Sciatic nerve (tissue), 2 donors: ENCODE measurements around the gene LDLRAP1. TPM values are rescaled to one million over a fixed set of nuclear protein-coding genes. Genes with fewer than 3 reads are reported as not detected.

Source experiments
- ATAC-seq: fragments of 200-7000 bp; cut with Tn5 transposase; one replicate; pipeline ENCODE4 v1.9.1; 2020; ENCODE audit warnings: mild to moderate bottlenecking, moderate library complexity
- DNase-seq: peaks from one replicate; pipeline ENCODE4 v3.0.0-alpha.2; 2020; ENCODE audit warnings: low spot score
- intact Hi-C: fragments of 100-400 bp; cut with DNase I; formaldehyde crosslinking; loops from one replicate; pipeline ENCODE4 v1.14.2; 2022
- total RNA-seq: library from RNA; stranded (reverse); fragmentation: NEBNext Ultra II Directional; extraction: Animal tissue kit (Norgen Biotek cat#: 25700); gene quantifications from one replicate; pipeline ENCODE4 v1.2.1, GENCODE V29; 2021
- donor health status: DM: no; HTN: no; CAD: no.
- donor health status: DM: no; HTN: no; CAD: no.

Gene LDLRAP1
- total RNA-seq, 1 donor from 2014 or later: 25.0 TPM

DNA sequence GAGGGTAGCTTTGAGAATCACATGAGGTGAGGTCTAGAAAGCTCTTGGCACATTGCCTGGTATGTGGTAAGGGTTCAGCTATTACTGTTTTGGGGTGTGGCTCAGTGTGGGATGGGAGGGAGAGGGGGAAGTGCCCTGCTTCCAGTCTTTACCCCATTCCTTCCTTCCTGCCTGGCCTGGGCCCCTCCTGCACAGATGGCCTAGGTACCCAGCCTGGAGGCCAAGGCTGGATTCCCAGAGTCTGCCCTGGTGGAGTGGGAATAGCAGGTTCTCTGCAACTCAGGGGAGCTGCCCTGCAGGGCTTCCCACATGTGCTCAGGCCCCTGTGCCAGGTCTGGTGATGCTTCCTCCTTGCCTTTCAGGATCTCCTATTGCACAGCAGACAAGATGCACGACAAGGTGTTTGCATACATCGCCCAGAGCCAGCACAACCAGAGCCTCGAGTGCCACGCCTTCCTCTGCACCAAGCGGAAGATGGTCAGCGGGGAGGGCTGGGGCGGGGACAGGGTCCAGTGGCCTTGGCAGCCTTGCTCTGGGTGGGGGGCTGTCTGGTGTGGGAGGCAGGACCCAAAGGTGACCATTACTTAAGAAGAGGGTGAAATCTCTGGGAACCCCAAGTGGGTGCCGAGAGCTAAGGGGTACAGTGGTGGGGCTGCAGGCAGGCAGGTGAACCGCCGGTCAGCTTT lies 13.5 kb downstream of the LDLRAP1 start:
- ATAC-seq: peak; percentile 46
- intact Hi-C loops: no loop called here
- DNase-seq: no peak

DNA sequence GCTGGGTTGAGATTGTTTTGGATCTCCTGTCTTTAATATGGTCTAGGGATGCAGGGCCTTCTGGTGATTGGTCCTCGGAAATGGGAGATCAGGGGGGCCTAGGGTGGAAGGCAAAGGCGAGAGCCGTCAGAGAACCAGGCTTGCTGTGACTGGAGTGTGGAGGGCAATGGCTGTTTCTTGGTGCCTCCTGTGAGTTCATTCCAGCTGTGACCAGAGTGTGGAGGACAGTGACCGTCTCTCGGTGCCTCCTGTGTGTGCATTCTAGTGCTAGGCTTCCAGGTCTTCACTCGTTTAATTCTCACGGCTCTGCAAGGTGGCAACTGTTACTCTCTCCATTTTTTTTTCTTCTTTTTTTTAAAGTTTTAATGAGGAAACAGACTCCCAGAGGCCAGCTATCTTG lies 14.1 kb downstream of the LDLRAP1 start:
- intact Hi-C loops: no loop called here
- DNase-seq (no peak), ATAC-seq (no peak)

DNA sequence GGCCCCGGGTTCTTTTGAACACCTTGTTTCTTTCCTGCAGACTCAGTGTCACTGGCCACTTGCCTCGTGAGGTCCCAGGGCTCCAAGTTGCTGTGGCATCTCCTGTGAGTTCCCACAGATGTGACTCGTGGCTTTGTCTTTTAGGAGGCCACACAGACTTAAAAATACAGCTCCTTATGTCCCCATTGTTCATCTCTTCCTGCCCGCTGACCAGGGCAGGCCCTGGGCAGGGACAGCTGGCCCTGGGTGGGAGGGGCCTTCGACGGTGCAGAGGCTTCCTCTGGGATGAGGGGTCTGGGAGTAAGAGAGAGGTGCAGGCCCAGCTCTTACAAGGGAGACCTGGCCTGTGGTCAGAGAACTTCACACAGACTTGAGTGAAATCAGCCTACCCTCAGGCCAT lies 15.6 kb downstream of the LDLRAP1 start:
- DNase-seq (no peak), ATAC-seq (no peak)
- intact Hi-C loops: no loop called here

DNA sequence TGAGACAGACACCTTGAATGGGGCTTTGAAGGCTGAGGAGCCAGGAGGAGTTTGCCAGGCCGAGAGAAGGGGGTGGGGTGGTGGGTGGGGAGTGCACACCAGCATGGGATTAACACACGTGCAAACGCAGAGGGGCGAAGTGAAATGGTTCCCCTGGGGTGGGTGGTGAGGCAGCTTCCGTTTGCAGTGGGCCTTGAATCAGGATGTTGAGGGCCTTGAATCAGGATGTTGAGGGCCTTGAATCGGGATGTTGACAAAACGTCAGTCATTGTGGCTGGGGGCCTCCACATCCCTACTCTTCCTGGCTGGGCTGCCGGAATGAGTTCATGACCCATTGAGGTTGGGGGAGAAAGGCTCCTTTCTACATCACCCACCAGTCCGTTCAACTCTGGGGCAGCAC lies 16.6 kb downstream of the LDLRAP1 start:
- DNase-seq: no peak
- no peak for ATAC-seq
- intact Hi-C loops: no loop called here

DNA sequence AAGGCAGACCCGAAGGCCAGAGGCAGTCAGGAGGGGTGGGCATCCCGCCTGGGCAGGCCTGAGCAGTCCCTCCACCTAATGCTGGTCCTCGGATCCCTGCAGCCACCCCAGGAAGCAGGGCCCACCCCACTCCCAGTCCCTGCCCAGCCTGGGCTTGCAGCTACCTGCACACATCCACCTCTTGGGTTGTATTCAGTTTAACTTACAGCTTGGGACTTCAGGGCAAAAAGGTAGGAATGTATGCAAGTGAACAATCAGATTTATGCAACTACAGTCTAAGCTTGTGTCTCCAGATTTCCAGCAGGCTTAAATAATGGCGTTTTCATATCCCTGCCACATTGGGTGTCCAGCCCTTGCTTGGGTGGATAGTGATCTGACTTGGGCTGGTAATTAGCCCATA lies 17.4 kb downstream of the LDLRAP1 start:
- intact Hi-C loops: no loop called here
- ATAC-seq: no peak
- DNase-seq: no peak

DNA sequence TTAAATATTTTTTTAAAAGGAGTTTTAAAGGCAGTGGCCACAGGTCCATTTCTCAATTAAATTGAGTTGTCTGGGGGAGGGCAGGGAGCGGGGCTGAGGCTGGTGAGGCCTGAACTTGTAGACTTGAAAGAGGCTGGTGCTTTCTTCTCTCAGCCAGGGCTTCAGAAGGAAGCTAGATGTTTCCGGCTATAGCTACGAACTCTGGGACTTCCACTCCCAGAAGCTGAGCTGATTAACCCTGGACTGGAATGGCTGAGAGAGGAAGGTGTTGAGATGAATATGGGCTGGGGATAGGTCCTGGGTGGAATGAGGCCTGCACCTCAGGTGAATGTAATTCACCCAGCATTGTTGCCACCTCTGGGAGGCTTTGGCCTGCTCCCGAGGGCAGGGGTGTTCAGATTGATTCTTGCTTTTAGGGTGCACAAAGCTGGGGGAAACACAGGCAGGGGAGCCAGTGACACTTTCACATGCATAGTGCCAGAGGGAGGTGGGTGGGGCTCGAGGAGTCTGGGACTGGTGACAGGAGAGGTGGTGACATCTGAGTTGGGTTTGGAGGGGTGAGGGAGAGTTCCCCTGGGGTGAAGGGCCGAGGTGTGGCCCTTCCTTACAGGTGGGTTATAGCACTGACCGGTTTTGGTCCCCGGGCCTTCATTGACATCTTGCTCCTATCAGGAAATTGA lies 18.2 kb downstream of the LDLRAP1 start:
- DNase-seq (no peak), ATAC-seq (no peak)
- intact Hi-C loops: no loop called here

DNA sequence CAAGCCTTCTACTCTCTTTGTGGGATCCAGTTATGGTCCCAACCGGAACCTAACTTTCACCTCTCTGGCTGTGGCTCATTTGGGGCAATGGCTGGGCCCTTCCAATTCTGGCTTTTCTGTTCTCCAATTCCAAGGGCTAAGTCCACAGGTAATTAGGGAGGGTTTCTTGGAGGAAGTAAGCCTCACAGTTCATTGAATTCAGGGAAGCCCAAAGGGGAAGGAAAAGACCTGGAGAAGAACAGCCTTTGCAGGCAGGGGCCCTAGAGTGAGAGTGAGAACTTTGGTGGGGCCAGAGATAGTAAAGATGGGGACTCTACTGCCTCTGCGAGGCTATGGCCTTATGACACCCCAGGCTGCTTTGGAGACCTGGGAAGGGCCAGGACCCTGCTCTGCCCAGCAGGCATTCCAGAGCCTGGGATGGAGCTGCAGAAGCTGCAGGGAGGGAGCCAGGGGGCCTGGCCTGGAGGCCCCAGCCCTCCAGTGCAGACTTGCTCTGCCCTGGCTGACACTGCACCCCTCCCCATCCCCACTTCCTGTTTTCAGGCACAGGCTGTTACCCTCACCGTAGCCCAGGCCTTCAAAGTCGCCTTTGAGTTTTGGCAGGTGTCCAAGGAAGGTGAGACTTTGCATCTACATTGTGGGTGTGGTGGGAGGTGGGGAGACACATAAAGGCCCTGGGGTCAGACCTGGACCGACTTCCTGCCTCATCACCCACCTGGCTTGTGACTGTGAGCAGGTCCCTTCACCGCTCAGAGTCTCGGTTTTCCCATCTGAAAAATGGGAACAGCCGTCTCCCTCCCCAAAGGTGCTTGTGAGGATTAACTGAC lies 18.9 kb downstream of the LDLRAP1 start:
- no peak for ATAC-seq
- DNase-seq: no peak
- intact Hi-C loops: no loop called here

DNA sequence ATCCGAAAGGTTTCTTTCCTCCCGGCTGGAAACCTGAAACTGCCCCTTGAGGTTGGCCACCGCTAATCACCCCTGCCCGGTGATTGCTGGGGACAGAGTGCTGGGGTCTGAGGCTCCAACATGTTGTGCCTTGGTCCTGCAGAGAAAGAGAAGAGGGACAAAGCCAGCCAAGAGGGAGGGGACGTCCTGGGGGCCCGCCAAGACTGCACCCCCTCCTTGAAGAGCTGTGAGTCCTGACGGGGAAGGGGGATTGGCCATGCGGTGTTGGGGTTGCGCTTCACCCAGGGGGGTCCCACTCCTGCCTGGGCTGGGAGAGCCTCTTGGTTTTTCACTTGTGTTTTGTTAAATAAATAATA lies 19.5 kb downstream of the LDLRAP1 start:
- intact Hi-C loops: no loop called here
- DNase-seq (no peak), ATAC-seq (no peak)

DNA sequence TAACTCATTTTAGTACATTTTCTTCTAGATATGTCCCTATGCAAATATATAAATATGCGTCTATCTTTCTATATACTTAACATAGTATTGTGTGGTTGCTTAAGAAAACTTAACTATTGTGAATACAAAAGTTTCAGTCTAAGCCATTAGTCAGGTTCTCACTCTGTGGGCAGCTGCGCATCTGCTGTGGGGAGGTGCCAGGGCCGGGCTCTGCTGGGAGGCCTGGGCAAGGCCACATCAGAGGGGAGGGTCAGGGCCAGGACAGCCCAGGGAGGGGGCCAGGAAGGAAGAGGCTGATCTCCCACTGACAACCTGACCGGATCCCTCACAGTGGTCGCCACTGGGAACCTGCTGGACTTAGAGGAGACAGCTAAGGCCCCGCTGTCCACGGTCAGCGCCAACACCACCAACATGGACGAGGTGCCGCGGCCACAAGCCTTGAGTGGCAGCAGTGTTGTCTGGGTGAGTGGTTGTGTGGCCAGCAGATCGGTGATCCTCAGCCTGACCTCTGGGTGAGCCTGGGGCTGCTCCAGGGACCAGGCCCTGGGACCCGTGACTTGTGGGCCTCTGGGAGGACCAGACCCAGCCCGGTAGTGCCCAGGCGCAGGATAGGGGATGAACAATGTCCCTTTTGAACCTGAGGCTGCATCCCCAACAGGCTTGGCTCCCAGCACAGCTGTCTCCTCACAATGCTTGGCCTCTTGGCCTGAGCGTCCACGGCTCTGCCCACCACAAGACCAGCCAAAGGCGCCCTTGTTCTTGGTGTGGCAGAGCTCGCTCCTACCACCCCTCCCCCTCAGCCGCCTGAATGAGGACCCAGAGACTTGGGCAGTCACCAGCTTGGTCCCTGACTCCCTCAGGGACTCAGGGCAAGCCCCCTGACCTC lies 20.2 kb downstream of the LDLRAP1 start:
- ATAC-seq: peak; percentile 11
- intact Hi-C loops: no loop called here

DNA sequence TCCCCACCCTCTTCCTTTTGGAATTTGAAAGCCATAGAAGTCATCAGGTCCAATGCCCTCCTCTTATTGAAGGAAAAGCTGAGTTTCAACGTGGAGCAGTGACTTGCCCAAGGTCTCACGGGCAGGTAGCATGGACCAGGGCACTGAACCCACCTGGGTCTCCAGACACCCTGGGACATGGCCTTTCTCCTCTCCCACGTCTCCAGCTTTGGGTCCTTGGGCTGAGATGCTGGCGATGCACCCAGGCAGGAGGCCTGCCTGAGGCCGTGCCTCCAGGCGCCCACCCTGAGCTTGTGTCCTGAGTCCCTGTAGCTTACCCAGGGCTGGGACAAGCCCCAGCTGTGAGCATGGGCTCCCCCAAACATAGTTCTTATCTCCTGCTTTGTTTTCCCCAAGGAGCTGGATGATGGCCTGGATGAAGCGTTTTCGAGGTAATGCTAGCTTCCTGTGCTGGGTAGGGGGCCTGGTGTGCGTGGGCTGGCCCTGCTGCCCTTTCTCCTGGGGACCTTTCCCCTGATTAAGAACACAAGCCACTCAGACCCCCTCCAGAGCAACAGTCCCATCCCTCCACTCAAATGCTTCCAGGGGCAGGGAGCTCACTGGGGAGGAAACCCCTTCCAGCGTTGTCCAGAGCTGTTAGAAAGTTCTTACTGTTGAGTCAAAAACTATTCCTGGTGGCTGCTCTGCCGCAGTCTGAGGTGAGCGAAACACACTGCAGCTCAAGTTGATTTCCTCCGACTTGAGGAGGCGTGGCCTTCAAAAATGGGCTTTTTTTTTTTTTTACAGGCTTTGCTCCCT lies 21.6 kb downstream of the LDLRAP1 start:
- intact Hi-C loops: no loop called here
- no peak for DNase-seq
- no peak for ATAC-seq

More for the DNA sequence above, 20.2 kb downstream of the LDLRAP1 start:
- no peak for DNase-seq

DNA sequence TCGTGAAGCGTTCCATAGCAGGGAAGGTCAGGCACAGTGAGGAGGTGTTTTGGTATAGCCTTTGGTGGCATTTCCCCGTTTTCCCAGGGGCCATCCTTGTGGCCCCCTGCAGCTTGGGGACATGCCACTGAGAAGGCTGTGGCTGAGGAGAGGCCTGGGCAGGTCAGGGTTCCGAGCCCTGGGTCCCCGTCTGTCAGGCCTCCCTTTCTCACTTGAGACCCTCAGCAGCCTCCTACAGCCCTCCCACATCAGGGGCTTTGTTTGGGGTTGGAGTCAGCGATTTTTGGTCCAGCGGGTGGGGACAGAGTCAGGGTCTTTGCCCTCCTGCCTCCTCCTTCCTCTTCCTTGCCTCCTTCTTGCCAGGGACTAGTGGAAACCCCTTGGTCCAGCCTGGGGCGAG lies 22.2 kb downstream of the LDLRAP1 start:
- DNase-seq: no peak
- ATAC-seq: no peak
- intact Hi-C loops: no loop called here

DNA sequence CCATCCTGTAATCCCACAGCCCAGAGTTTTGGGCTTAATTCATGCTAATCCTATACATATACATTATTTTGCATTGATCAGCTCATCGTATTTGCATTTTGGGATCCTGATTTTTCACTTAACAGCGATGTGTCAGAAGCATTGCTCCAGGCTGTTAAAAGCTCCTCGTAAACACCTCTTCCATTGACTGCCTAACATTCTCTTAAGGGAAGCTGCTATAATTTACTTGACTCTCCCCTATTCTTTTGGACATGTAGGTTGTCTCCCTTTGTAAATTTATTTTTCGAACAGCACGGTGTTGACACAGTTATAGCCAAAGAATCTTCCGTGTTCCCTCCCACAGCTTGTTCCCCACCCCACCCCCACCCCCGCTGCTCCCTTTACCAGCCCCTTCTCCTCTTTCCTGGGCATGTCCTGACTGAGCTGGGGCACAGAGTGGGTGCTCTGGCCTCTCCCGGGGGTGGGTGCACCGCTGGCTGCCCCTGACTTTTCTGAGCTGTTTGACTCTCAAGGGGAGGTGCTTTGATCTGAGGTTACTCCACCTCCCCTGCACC lies 22.8 kb downstream of the LDLRAP1 start:
- intact Hi-C loops: no loop called here
- ATAC-seq: no peak

DNA sequence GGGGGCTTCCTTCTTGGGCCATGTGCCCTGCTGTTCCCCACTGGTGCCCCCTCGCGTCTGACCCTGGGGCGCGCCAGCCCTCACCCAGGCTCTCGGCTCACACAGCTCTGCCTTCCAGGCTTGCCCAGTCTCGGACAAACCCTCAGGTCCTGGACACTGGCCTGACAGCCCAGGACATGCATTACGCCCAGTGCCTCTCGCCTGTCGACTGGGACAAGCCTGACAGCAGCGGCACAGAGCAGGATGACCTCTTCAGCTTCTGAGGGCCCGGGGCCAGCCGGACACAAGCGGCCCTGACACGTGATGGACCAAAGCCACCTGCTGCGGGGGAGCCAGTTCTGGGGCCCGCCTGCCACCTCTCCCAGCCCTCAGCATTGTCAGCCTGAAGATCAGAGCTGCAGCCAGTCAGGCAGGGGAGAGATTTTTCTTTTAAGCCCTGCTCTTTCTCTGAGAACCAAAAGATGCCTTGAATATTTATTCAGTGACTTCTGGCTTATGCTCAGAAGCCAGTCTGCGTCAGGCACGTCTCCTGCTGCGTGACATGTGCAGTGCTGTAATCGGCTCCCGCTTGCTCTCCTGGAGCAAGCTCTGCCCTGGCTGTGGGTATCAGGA lies 23.4 kb downstream of the LDLRAP1 start:
- intact Hi-C loops: no loop called here
- DNase-seq: peak; percentile 69
- ATAC-seq: peak; percentile 77

More for the DNA sequence above, 22.8 kb downstream of the LDLRAP1 start:
- DNase-seq: no peak

DNA sequence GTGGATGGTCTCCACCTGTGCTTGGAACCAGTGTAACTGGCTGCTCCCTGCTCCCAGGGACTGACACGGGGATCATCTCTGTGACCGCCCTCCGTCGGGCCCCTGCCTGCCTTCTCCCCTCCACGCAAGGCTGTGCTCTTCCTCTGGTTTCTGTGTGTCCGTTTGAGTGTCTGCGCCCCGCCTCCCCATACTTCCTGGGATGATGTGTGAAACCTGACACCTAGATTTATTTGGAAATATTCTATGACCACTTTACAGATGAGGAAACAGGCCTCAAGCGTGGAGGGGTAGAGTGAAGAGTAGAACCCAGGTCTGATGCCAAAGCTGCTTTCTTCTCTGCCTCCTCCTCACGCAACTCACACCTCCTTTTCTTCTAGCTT lies 24.3 kb downstream of the LDLRAP1 start:
- ATAC-seq (peak; percentile 21), DNase-seq (no peak)
- intact Hi-C loops: no loop called here

DNA sequence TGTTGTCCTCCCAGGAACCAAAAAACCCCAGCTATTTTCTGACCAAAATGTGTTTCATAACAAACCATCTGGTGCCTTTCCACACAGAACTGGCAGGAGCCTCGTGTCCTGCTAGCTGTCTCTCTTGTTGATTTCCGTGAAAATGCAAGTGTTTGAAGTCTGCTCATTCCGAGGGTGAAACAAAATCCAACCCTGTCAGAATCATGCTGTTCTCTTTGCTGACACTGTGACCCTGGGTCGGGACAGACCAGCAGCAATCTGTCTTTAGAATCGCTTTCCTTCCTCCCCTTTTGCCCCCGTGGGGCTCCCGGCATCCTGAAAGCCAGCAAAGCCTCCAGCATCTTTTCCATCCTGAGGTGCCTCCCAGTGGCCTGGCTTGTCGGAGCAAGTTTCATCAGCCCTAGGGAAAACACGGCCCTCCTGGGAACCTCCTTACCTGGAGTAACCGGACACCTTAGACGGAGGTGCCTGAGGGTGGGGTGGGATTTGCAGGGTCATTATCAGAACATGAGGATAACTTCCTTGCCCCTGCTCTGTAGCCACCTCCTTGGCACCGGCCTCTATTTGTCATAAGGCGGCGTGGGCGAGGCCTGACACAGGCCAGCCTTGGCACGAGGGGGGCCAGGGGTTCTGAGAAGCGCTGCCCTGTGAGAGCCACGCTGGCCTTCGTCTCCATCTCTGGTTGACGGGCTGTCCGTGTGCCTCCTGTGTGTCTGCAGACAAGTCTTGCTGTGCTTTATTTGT lies 24.9 kb downstream of the LDLRAP1 start:
- intact Hi-C loops: no loop called here
- ATAC-seq (peak; percentile 73), DNase-seq (no peak)

DNA sequence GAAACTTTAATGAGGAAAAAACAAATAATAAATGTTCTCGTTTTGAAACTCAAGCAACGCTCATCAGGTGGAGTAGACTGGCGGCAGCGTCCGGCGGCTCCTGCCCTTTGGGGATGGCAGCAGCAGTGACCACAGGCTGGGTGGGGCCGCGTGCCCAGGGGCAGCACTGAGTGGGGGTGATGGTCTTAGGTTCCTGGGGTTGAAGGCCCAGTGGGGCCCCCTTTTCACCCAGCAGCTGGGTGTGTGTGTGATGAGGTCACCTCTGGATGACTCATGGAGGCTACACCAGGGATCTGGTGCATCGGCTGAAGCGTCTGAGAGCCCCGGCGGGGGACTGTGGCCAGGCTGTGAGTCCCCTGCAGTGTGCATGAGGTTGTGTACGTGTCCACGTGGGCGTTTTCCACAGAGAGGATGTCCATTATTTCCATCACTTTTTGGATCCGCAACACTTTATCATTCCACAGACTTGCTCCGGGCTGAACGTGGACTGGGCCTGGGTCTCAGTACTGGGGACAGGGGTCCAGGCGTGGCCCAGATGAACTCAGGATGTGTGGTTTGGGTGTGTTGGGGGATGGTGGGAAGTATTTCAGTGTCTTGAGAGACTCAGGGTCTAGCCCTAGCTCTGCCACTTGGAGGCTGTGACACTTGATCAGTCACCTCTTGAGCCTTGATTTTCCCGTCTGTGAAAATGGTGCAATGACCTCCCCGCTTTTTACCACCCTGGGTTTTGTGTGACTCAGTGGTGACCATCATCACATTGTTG lies 25.6 kb downstream of the LDLRAP1 start:
- intact Hi-C loops: no loop called here
- ATAC-seq (peak; percentile 35), DNase-seq (no peak)
